Measurements from ENCODE around the gene HCN1. TPM values are rescaled to one million over a fixed set of nuclear protein-coding genes. Genes with fewer than 3 reads are reported as not detected.

Gene HCN1
- total and polyA plus RNA-seq, 11 donors, result 0.09 to 0.43 (median 0.15) TPM; not detected in 6

DNA sequence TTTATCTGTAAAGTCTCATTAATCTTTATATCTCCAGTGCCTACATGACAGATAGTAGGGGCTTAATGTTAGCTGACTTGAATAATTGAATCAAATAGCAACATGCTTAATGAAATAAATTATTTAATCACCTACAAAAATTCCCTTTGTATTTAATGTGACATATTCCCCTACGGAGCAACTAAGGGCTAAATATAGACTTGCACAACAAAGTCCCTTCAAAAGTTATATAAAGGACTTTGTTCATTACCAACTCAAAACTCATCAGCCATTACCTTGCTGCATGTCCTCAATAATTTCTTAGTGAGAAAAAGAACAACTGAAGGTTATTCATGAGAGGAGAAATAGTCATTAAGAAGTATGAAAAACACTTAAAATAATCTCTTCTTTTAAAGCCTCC lies 424.6 kb downstream of the HCN1 start:
- H3K27me3 ChIP-seq, result no peaks in the 10 kb centered on the region
- H3K36me3 ChIP-seq, result no peaks in the 10 kb centered on the region
- H3K9me3 ChIP-seq, result no peaks in the 10 kb centered on the region
- no peak for DNase-seq
- WGBS, 4 donors, result 24 to 43% (median 31%) methylated on average over 1 of the region's 1 CpG
- peak overlapping the region in 1 of 12 donors; percentile 14 for H3K27ac ChIP-seq
- peaks cover 0 to 4% (median 0%) of the 10 kb centered on the region in 12 donors for H3K4me1 ChIP-seq
- intact Hi-C loops (cut with DNase I), result no loop called here
- TF ChIP-seq POLR2A (IDR thresholded peaks at IDR 0.05), result no peak
- TF ChIP-seq, protein P1, sequence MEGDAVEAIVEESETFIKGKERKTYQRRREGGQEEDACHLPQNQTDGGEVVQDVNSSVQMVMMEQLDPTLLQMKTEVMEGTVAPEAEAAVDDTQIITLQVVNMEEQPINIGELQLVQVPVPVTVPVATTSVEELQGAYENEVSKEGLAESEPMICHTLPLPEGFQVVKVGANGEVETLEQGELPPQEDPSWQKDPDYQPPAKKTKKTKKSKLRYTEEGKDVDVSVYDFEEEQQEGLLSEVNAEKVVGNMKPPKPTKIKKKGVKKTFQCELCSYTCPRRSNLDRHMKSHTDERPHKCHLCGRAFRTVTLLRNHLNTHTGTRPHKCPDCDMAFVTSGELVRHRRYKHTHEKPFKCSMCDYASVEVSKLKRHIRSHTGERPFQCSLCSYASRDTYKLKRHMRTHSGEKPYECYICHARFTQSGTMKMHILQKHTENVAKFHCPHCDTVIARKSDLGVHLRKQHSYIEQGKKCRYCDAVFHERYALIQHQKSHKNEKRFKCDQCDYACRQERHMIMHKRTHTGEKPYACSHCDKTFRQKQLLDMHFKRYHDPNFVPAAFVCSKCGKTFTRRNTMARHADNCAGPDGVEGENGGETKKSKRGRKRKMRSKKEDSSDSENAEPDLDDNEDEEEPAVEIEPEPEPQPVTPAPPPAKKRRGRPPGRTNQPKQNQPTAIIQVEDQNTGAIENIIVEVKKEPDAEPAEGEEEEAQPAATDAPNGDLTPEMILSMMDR (IDR thresholded peaks at IDR 0.05), result no peak
- no peak overlapping the region for H3K4me3 ChIP-seq
- peak in 3 of 4 donors; percentile 53 to 64 (median 62) for ATAC-seq

DNA sequence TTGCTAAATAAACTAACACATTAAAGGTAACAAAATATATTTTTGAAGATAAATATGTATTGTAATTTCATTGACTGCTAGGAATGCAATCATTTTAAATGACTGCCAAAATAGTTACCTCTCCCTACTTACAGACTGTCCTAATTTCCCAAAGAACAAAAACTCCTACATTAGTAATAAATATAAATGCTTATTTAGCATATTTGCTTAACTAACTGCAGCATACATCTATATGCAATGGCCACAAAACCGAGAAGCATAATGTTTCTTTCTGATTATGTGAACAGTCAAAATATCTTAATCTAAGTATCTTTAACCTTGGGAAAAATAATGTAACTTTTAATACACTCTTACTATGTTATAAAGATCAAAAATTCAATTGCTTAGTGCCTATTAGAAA lies 431.7 kb downstream of the HCN1 start:
- H3K36me3 ChIP-seq, result no peaks in the 10 kb centered on the region
- no peaks in the 10 kb centered on the region for H3K27me3 ChIP-seq
- H3K4me3 ChIP-seq, result no peak overlapping the region
- TF ChIP-seq, protein P1 (IDR thresholded peaks at IDR 0.05), result no peak
- TF ChIP-seq POLR2A (IDR thresholded peaks at IDR 0.05), result no peak
- ATAC-seq (no peak), DNase-seq (no peak)
- 84 to 92% (median 89%) methylated on average over 1 of the region's 1 CpG for WGBS, 4 donors
- no peak overlapping the region for H3K27ac ChIP-seq
- no peaks in the 10 kb centered on the region for H3K9me3 ChIP-seq
- H3K4me1 ChIP-seq, result no peaks in the 10 kb centered on the region
- intact Hi-C loops (cut with DNase I), result no loop called here

DNA sequence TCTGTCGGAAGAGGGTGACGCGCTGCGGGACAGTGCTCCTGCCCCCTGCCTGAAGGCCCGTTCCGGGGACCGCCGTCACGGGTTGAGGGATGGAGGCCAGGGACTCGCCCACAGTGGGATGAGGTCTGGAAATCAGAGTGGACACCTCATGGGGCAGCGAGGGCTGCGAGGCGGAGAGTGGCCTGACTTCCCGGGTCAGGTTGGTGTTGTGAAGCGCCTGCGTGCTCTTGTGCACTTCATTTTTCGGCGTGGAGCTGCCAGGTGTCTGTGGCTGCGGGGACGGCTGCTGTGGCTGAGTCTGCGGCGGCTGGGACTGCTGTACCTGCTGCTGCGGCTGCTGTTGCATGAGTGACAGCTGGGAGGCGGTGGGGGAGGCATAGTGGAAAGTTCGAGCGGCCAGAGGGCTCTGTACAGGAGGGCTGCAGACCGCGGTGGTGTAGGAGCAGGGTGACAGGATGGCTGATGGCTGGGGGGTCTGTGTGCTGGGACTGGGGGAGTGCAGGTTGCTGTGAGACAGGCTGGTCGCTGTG lies 434.1 kb downstream of the HCN1 start:
- intact Hi-C loops (cut with DNase I), result no loop called here
- no peak for TF ChIP-seq POLR2A (IDR thresholded peaks at IDR 0.05)
- TF ChIP-seq, protein P1 (IDR thresholded peaks at IDR 0.05), result no peak
- H3K9me3 ChIP-seq, result no peaks in the 10 kb centered on the region
- no peaks in the 10 kb centered on the region for H3K27me3 ChIP-seq
- no peak for ATAC-seq
- no peak for DNase-seq
- 94 to 97% (median 95%) methylated on average over 28 to 29 of the region's 29 CpGs for WGBS, 4 donors
- H3K36me3 ChIP-seq, result no peaks in the 10 kb centered on the region
- no peak overlapping the region for H3K4me3 ChIP-seq
- peaks cover 0 to 7% (median 0%) of the 10 kb centered on the region in 12 donors for H3K4me1 ChIP-seq
- H3K27ac ChIP-seq, result no peak overlapping the region

DNA sequence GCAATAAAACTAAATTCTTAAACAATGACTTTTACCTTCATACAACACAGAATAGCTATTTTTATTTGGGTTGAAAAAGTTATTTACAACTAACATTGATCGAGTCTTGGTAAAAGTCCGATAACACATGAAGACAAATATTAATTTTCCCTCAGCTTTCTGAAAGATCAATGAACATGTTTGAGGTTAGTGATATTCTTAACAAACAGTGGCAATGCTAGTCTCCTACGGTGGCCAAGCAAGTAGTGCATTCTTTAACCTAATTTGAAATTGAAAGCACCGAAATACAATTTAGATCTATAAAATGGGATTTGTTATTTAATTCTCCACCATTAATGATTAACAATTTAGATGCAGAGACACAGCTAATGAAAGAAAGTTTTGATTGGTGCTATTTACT lies 435.1 kb downstream of the HCN1 start:
- TF ChIP-seq, protein P1 (IDR thresholded peaks at IDR 0.05), result no peak
- no peak for TF ChIP-seq POLR2A (IDR thresholded peaks at IDR 0.05)
- H3K9me3 ChIP-seq, result no peaks in the 10 kb centered on the region
- H3K27ac ChIP-seq, result no peak overlapping the region
- ATAC-seq (no peak), DNase-seq (no peak)
- no peaks in the 10 kb centered on the region for H3K27me3 ChIP-seq
- intact Hi-C loops (cut with DNase I), result no loop called here
- no peak overlapping the region for H3K4me3 ChIP-seq
- H3K36me3 ChIP-seq, result no peaks in the 10 kb centered on the region
- WGBS, 4 donors, result 90 to 93% (median 92%) methylated on average over 4 of the region's 4 CpGs
- peaks cover 0 to 7% (median 0%) of the 10 kb centered on the region in 12 donors for H3K4me1 ChIP-seq
